ENCODE data around the gene PI4K2A.

PI4K2A gene

GRCh38 chr10:97599272-97599619 lies 41.2 kb upstream of the PI4K2A start:
- H3K4me3 ChIP-seq (ENCODE audit: low read length) = no peak overlapping the region
- TF ChIP-seq CTCF (conservative IDR thresholded peaks at IDR 0.05; ENCODE audit: low read length) = no peak
- DNase-seq (ENCODE audit: low read depth) = no peak

GRCh38 chr10:97600616-97601015 lies 39.9 kb upstream of the PI4K2A start:
- TF ChIP-seq CTCF (conservative IDR thresholded peaks at IDR 0.05; ENCODE audit: low read length) = no peak
- DNase-seq (ENCODE audit: low read depth) = no peak
- no peak overlapping the region for H3K4me3 ChIP-seq (ENCODE audit: low read length)

GRCh38 chr10:97601268-97602215 lies 38.9 kb upstream of the PI4K2A start:
- no peak overlapping the region for H3K4me3 ChIP-seq (ENCODE audit: low read length)
- no peak for TF ChIP-seq CTCF (conservative IDR thresholded peaks at IDR 0.05; ENCODE audit: low read length)
- DNase-seq (ENCODE audit: low read depth) = no peak

- H3K4me3 ChIP-seq (ENCODE audit: low read length) = no peak overlapping the region
- TF ChIP-seq CTCF (conservative IDR thresholded peaks at IDR 0.05; ENCODE audit: low read length) = no peak
- no peak for DNase-seq (ENCODE audit: low read depth)
These were observed 33.3 kb upstream of the PI4K2A start for GRCh38 chr10:97607095-97607636.

GRCh38 chr10:97608991-97609561 lies 31.4 kb upstream of the PI4K2A start:
- no peak for TF ChIP-seq CTCF (conservative IDR thresholded peaks at IDR 0.05; ENCODE audit: low read length)
- no peak for DNase-seq (ENCODE audit: low read depth)
- H3K4me3 ChIP-seq (ENCODE audit: low read length) = no peak overlapping the region

- no peak for DNase-seq (ENCODE audit: low read depth)
- no peak for TF ChIP-seq CTCF (conservative IDR thresholded peaks at IDR 0.05; ENCODE audit: low read length)
These were observed 29.0 kb upstream of the PI4K2A start for GRCh38 chr10:97611473-97611872.

GRCh38 chr10:97612386-97612785 lies 28.1 kb upstream of the PI4K2A start:
- DNase-seq (ENCODE audit: low read depth) = peak; percentile 55

More at GRCh38 chr10:97611473-97611872, 29.0 kb upstream of the PI4K2A start:
- H3K4me3 ChIP-seq (ENCODE audit: low read length) = no peak overlapping the region

More at GRCh38 chr10:97612386-97612785, 28.1 kb upstream of the PI4K2A start:
- H3K4me3 ChIP-seq (ENCODE audit: low read length) = no peak overlapping the region
- peak; percentile 56 for TF ChIP-seq CTCF (conservative IDR thresholded peaks at IDR 0.05; ENCODE audit: low read length)
